Esophagus squamous epithelium (tissue), 5 donors: ENCODE data around the gene CD46. TPM values are rescaled to one million over a fixed set of nuclear protein-coding genes. Genes with fewer than 3 reads are reported as not detected.

ENCODE experiments used
- DNase-seq: peaks from one replicate; lab custom pipeline; 2025; lab: John Stamatoyannopoulos, UW
- H3K27ac ChIP-seq, 4 donors: fragments of 200-600 bp; sonication (generic); one replicate each; pipeline ENCODE4 v1.5.1; 2016 to 2019; ENCODE audit warnings: mild to moderate bottlenecking in 1 of 4
- H3K27me3 ChIP-seq, 4 donors: fragments of 200-600 bp; sonication (generic); 1 replicate in 3 of 4; 2 replicates in 1 of 4; pipeline versions ENCODE4 v1.5.1 to v1.6.0; 2017 to 2021; ENCODE audit warnings: antibody characterized with exemption in 1 of 4
- H3K36me3 ChIP-seq, 3 donors: fragments of 200-600 bp; sonication (generic); one replicate each; pipeline ENCODE4 v1.5.1; 2016 to 2019
- H3K4me1 ChIP-seq, 3 donors: fragments of 200-600 bp; sonication (generic); one replicate each; pipeline ENCODE4 v1.5.1; 2017 to 2019
- H3K4me3 ChIP-seq, 4 donors: fragments of 200-600 bp; sonication (generic); 1 replicate in 3 of 4; 2 replicates in 1 of 4; pipeline ENCODE4 v1.5.1; 2016 to 2019; ENCODE audit warnings: mild to moderate bottlenecking in 2 of 4, moderate library complexity in 1 of 4
- H3K9me3 ChIP-seq, 3 donors: fragments of 200-600 bp; sonication (generic); one replicate each; pipeline ENCODE4 v1.5.1; 2016 to 2019
- CTCF ChIP-seq, 6 experiments: fragments of 450-650 bp in 4 of 6; fragments of 200-600 bp in 2 of 6; sonication (generic) in 2 of 6; IDR thresholded peaks; one replicate each; pipeline ENCODE4 v1.5.1; 2016 to 2019; ENCODE audit warnings: antibody characterized with exemption in 6 of 6, mild to moderate bottlenecking in 4 of 6, moderate library complexity in 4 of 6
- POLR2A ChIP-seq, 4 donors: fragments of 450-650 bp; IDR thresholded peaks; one replicate each; pipeline ENCODE4 v1.6.1; 2017; ENCODE audit warnings: antibody characterized with exemption in 4 of 4, mild to moderate bottlenecking in 4 of 4, moderate library complexity in 3 of 4
- WGBS, 2 donors: methylation state at CpG; one replicate each; pipeline ENCODE4 v1.1.5; 2018; 5-methylcytosine and 5-hydroxymethylcytosine counted together
- intact Hi-C: fragments of 100-400 bp; cut with DNase I; formaldehyde crosslinking; loops from one replicate; pipeline ENCODE4 v1.15.0; 2022
- total RNA-seq, 4 donors: library from RNA; depleted of rRNA; stranded (reverse); fragments of >200 nt; gene quantifications; one replicate each; pipeline ENCODE4 v1.1.0, GENCODE V29; 2016
- donor health status: DM: yes; HTN: yes; CAD: no.

The CD46 gene
- total RNA-seq, 4 donors from 2014 or later = 131 to 191 (median 157) TPM

GRCh38 chr1:207828046-207828445 lies 76.2 kb downstream of the CD46 start:
- peak overlapping the region; percentile 75 to 96 (median 92) for H3K27ac ChIP-seq
- peaks cover 59 to 95% (median 85%) of the 10 kb centered on the region in 3 donors for H3K4me1 ChIP-seq
- DNase-seq = no peak
- intact Hi-C loops = loop anchor here (5.0 to 10.0 kb wide), 2 partner anchors 39 to 137 kb away; no protein-coding TSS in a partner anchor
- no peaks in the 10 kb centered on the region for H3K36me3 ChIP-seq
- no peaks in the 10 kb centered on the region for H3K27me3 ChIP-seq
- no peak overlapping the region for H3K4me3 ChIP-seq
- no peak for TF ChIP-seq POLR2A (IDR thresholded peaks at IDR 0.05)
- TF ChIP-seq CTCF (IDR thresholded peaks at IDR 0.05) = no peak
- 53 to 67% methylated on average over 4 to 5 of the region's 5 CpGs for WGBS, 2 donors
- H3K9me3 ChIP-seq = no peaks in the 10 kb centered on the region

- Histone ChIP-seq H3K36me3 (no peaks in the 10 kb centered on the region), H3K4me1 (peaks cover 61 to 95% (median 85%) of the 10 kb centered on the region in 3 donors), H3K9me3 (no peaks in the 10 kb centered on the region), H3K27ac (peak overlapping the region; percentile 75 to 96 (median 92)), H3K4me3 (no peak overlapping the region), H3K27me3 (no peaks in the 10 kb centered on the region)
- WGBS, 2 donors = 32 to 45% methylated on average over 2 of the region's 2 CpGs
- intact Hi-C loops = loop anchor here (5.0 to 10.0 kb wide), 2 partner anchors 39 to 136 kb away; no protein-coding TSS in a partner anchor
- TF ChIP-seq CTCF (IDR thresholded peaks at IDR 0.05) (peak; percentile 71 to 97 (median 94)), POLR2A (IDR thresholded peaks at IDR 0.05) (no peak)
- no peak for DNase-seq
Observed at GRCh38 chr1:207828485-207829158, 76.8 kb downstream of the CD46 start.

DNA sequence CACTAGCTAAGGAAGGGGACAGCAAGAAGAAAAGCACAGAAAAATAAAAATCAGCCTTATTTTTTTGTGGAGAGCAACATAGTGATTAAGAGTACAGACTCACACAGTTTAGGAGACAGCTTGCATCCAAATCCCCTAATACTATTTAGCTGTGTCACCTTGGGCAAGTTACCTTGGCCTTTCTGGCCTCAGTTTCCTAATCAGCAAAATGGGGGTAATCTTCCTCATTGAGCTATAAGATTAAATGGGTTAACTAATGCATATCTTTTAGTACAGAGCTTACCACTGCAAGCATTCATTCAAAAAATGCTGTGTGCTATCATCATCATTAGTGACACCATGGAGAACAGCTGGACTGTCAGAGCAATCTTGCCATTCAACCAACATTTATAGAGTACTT lies 77.7 kb downstream of the CD46 start:
- TF ChIP-seq CTCF (IDR thresholded peaks at IDR 0.05) (no peak), POLR2A (IDR thresholded peaks at IDR 0.05) (no peak)
- H3K27me3 ChIP-seq = no peaks in the 10 kb centered on the region
- no peaks in the 10 kb centered on the region for H3K9me3 ChIP-seq
- H3K27ac ChIP-seq = peak overlapping the region in 3 of 4 donors; percentile 31 to 96 (median 95)
- peaks cover 55 to 95% (median 84%) of the 10 kb centered on the region in 3 donors for H3K4me1 ChIP-seq
- no peak for DNase-seq
- no peak overlapping the region for H3K4me3 ChIP-seq
- intact Hi-C loops = loop anchor here (5.0 to 10.0 kb wide), 2 partner anchors 38 to 135 kb away; no protein-coding TSS in a partner anchor
- H3K36me3 ChIP-seq = peaks cover 0 to 8% (median 0%) of the 10 kb centered on the region in 3 donors

GRCh38 chr1:207830788-207831187 lies 78.9 kb downstream of the CD46 start:
- Histone ChIP-seq H3K27ac (peak overlapping the region; percentile 12 to 95 (median 74)), H3K36me3 (peaks cover 0 to 20% (median 0%) of the 10 kb centered on the region in 3 donors), H3K4me3 (no peak overlapping the region), H3K9me3 (no peaks in the 10 kb centered on the region), H3K27me3 (no peaks in the 10 kb centered on the region), H3K4me1 (peaks cover 47 to 95% (median 72%) of the 10 kb centered on the region in 3 donors)
- no peak for TF ChIP-seq POLR2A (IDR thresholded peaks at IDR 0.05)
- TF ChIP-seq CTCF (IDR thresholded peaks at IDR 0.05) = no peak
- intact Hi-C loops = no loop called here
- WGBS, 2 donors = 56 to 85% methylated on average over 7 to 8 of the region's 9 CpGs
- DNase-seq = no peak
